SK-N-SH treated with all-trans-retinoic acid at 6 μM for 48 hours (cell line): Measurements from ENCODE around the gene NCAM2.

Source experiments
- ATAC-seq: fragments of 200-7000 bp; cut with Tn5 transposase; 3 replicates; pipeline ENCODE4 v1.9.1; 2020; ENCODE audit warnings: mild to moderate bottlenecking, moderate library complexity
- ARNTL ChIP-seq: fragments of 450-650 bp; formaldehyde crosslinking; IDR thresholded peaks from 2 replicates; pipeline ENCODE4 v1.5.0; 2020; ENCODE audit warnings: low read depth, mild to moderate bottlenecking, moderate library complexity, borderline replicate concordance
- BACH2 ChIP-seq: fragments of 250-450 bp; sonication (Bioruptor Pico); IDR thresholded peaks from 2 replicates; pipeline ENCODE4 v1.9.0; 2021; ENCODE audit warnings: mild to moderate bottlenecking, borderline replicate concordance
- CSDC2 ChIP-seq: fragments of 250-450 bp; sonication (Bioruptor Pico); IDR thresholded peaks from 2 replicates; pipeline ENCODE4 v1.5.0; 2020; ENCODE audit warnings: mild to moderate bottlenecking, moderate library complexity
- CSRNP3 ChIP-seq: fragments of 250-450 bp; sonication (Bioruptor Pico); IDR thresholded peaks from 2 replicates; pipeline ENCODE4 v1.5.1; 2021; ENCODE audit warnings: mild to moderate bottlenecking, moderate library complexity
- ESRRG ChIP-seq: fragments of 250-450 bp; sonication (Bioruptor Pico); IDR thresholded peaks from 2 replicates; pipeline ENCODE4 v1.6.1; 2021; ENCODE audit warnings: mild to moderate bottlenecking
- GLIS3 ChIP-seq: fragments of 250-450 bp; sonication (Bioruptor Pico); IDR thresholded peaks from 2 replicates; pipeline ENCODE4 v1.5.0; 2020; ENCODE audit warnings: mild to moderate bottlenecking, moderate library complexity
- ISL1 ChIP-seq: fragments of 250-450 bp; sonication (Bioruptor Pico); IDR thresholded peaks from 2 replicates; pipeline ENCODE4 v2.1.2; 2022; ENCODE audit warnings: mild to moderate bottlenecking, moderate library complexity
- OSR1 ChIP-seq: fragments of 250-450 bp; sonication (Bioruptor Pico); IDR thresholded peaks from 2 replicates; pipeline ENCODE4 v1.8.0; 2022; ENCODE audit warnings: moderate library complexity, mild to moderate bottlenecking, inconsistent platforms
- POU6F1 ChIP-seq: fragments of 250-450 bp; sonication (Bioruptor Pico); IDR thresholded peaks from 2 replicates; pipeline ENCODE4 v1.8.0; 2021; ENCODE audit warnings: low read depth, mild to moderate bottlenecking, moderate library complexity, borderline replicate concordance
- PPARA ChIP-seq: fragments of 250-450 bp; sonication (Bioruptor Pico); IDR thresholded peaks from 2 replicates; pipeline ENCODE4 v1.5.0; 2020; ENCODE audit warnings: mild to moderate bottlenecking, borderline replicate concordance
- RARB ChIP-seq: fragments of 250-450 bp; sonication (Bioruptor Pico); IDR thresholded peaks from 2 replicates; pipeline ENCODE4 v1.8.0; 2021; ENCODE audit warnings: mild to moderate bottlenecking, moderate library complexity
- SNAI2 ChIP-seq: fragments of 250-450 bp; sonication (Bioruptor Pico); IDR thresholded peaks from 2 replicates; pipeline ENCODE4 v1.5.0; 2020; ENCODE audit warnings: mild to moderate bottlenecking, moderate library complexity
- TCF4 ChIP-seq: fragments of 250-450 bp; sonication (Bioruptor Pico); IDR thresholded peaks from 2 replicates; pipeline ENCODE4 v1.8.0; 2021; ENCODE audit warnings: mild to moderate bottlenecking, moderate library complexity, borderline replicate concordance
- TOX ChIP-seq: fragments of 250-450 bp; sonication (Bioruptor Pico); IDR thresholded peaks from 2 replicates; pipeline ENCODE4 v1.8.0; 2021; ENCODE audit warnings: mild to moderate bottlenecking, moderate library complexity, borderline replicate concordance
- ZC3H10 ChIP-seq: fragments of 250-450 bp; sonication (Bioruptor Pico); IDR thresholded peaks from 2 replicates; pipeline ENCODE4 v1.5.1; 2021; ENCODE audit warnings: mild to moderate bottlenecking, moderate library complexity
- ZFP3 ChIP-seq: fragments of 250-450 bp; sonication (Bioruptor Pico); IDR thresholded peaks from 2 replicates; pipeline ENCODE4 v1.5.0; 2020; ENCODE audit warnings: mild to moderate bottlenecking, moderate library complexity
- ZFP30 ChIP-seq: fragments of 450-650 bp; formaldehyde crosslinking; IDR thresholded peaks from 2 replicates; pipeline ENCODE4 v1.5.0; 2022; ENCODE audit warnings: mild to moderate bottlenecking, moderate library complexity
- ZNF565 ChIP-seq: fragments of 450-650 bp; formaldehyde crosslinking; conservative IDR thresholded peaks from 2 replicates; pipeline ENCODE4 v1.5.0; 2020; ENCODE audit warnings: low read depth, mild to moderate bottlenecking, moderate library complexity
- ZNF70 ChIP-seq: fragments of 450-650 bp; formaldehyde crosslinking; IDR thresholded peaks from 2 replicates; pipeline ENCODE4 v1.5.0; 2020; ENCODE audit warnings: mild to moderate bottlenecking, moderate library complexity
- ZNF8 ChIP-seq: fragments of 450-650 bp; formaldehyde crosslinking; IDR thresholded peaks from 2 replicates; pipeline ENCODE4 v1.5.0; 2020; ENCODE audit warnings: mild to moderate bottlenecking, moderate library complexity
- TF ChIP-seq, protein P1 (sequence below): fragments of 250-450 bp; sonication (Bioruptor Pico); IDR thresholded peaks from 2 replicates; pipeline ENCODE4 v1.8.0; 2020; ENCODE audit warnings: mild to moderate bottlenecking, moderate library complexity, borderline replicate concordance

The NCAM2 gene

DNA sequence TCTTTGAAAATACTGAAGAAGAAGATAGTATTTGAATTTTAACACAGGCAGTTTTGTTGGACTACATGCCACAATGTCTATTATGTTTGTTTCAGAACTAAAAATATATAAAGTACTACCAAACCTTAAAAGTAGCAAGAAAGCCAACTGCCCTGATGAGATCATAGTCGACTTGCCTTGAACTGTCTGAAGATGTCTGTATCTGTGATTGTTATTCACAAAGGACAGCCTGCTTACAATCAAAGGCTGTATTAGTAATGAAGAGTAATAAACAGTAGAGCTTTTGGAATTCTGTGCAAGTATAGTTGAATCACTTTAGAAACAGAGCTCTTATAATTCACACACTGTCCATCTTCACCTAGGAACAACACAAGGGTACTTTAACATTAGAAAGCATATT is 228.3 kb downstream of the NCAM2 start (continued):
- TF ChIP-seq POU6F1 (CRISPR knock-in tag) (no peak), CSDC2 (CRISPR knock-in tag) (no peak), ZFP30 (no peak), OSR1 (CRISPR knock-in tag) (no peak)

DNA sequence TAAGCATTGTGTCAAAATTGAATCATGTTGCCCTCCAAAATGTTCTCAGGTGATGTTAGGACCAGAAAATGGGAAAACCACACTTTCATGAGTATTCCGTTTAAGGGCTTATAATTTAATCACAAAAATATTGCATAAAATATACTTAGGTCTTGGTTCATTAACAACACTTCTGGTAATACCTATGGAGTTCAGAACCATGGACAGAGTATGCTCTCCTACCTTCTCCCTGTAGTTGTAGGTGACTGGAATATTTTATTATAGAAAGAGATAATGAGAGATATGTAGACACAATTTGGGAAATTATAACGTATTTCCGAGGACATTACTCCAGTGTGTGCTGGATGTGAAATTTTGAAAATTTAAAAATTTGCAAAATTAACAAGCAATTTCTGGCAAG is 232.5 kb downstream of the NCAM2 start:
- no peak for ATAC-seq
- no peak for TF ChIP-seq ZNF565
- TF ChIP-seq ZFP3 (CRISPR knock-in tag): no peak
- TF ChIP-seq CSRNP3 (CRISPR knock-in tag): no peak
- no peak for TF ChIP-seq ZNF8 (CRISPR knock-in tag)
- TF ChIP-seq TCF4 (CRISPR knock-in tag): no peak
- no peak for TF ChIP-seq RARB (CRISPR knock-in tag)
- TF ChIP-seq TOX (CRISPR knock-in tag): no peak
- TF ChIP-seq OSR1 (CRISPR knock-in tag): no peak
- TF ChIP-seq, protein P1, sequence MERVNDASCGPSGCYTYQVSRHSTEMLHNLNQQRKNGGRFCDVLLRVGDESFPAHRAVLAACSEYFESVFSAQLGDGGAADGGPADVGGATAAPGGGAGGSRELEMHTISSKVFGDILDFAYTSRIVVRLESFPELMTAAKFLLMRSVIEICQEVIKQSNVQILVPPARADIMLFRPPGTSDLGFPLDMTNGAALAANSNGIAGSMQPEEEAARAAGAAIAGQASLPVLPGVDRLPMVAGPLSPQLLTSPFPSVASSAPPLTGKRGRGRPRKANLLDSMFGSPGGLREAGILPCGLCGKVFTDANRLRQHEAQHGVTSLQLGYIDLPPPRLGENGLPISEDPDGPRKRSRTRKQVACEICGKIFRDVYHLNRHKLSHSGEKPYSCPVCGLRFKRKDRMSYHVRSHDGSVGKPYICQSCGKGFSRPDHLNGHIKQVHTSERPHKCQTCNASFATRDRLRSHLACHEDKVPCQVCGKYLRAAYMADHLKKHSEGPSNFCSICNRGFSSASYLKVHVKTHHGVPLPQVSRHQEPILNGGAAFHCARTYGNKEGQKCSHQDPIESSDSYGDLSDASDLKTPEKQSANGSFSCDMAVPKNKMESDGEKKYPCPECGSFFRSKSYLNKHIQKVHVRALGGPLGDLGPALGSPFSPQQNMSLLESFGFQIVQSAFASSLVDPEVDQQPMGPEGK: no peak
- TF ChIP-seq BACH2 (CRISPR knock-in tag): no peak
- TF ChIP-seq POU6F1 (CRISPR knock-in tag): no peak

GRCh38 chr21:21231913-21232312 is 233.7 kb downstream of the NCAM2 start:
- no peak for TF ChIP-seq TOX (CRISPR knock-in tag)
- TF ChIP-seq OSR1 (CRISPR knock-in tag): no peak
- no peak for TF ChIP-seq CSRNP3 (CRISPR knock-in tag)
- no peak for TF ChIP-seq GLIS3 (CRISPR knock-in tag)
- TF ChIP-seq ZNF565: no peak
- TF ChIP-seq SNAI2 (CRISPR knock-in tag): no peak
- no peak for TF ChIP-seq BACH2 (CRISPR knock-in tag)
- ATAC-seq: no peak

DNA sequence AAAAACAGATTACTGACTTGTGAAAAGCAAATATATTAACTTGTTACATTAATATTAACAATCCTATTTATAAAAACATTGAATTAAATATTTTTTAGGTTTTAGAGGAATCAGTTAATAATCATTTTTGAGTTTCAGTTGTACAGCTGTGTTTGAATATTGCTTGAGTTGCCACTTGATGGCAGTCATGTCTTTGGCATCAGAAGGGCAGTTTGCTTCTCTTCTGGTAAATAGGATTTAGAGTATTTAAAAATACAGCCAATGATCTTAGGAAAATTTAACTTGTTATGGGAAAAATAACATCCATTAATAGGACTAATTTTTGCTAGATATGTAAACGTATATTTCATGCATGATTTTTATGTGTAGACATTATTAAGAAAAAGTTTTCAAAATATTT is 234.1 kb downstream of the NCAM2 start:
- ATAC-seq: peak; percentile 72; the same call in 2 of the 3 replicates
- TF ChIP-seq ISL1 (CRISPR knock-in tag) (no peak), CSDC2 (CRISPR knock-in tag) (no peak), GLIS3 (CRISPR knock-in tag) (no peak), ZC3H10 (no peak), ZFP30 (no peak)

GRCh38 chr21:21233051-21233450 is 234.8 kb downstream of the NCAM2 start:
- ATAC-seq: no peak
- TF ChIP-seq POU6F1 (CRISPR knock-in tag): no peak
- no peak for TF ChIP-seq GLIS3 (CRISPR knock-in tag)
- no peak for TF ChIP-seq ZNF8 (CRISPR knock-in tag)
- TF ChIP-seq ISL1 (CRISPR knock-in tag): no peak
- no peak for TF ChIP-seq ARNTL (CRISPR knock-in tag)
- no peak for TF ChIP-seq ESRRG (CRISPR knock-in tag)
- TF ChIP-seq CSDC2 (CRISPR knock-in tag): no peak
- TF ChIP-seq ZNF70 (CRISPR knock-in tag): no peak
- no peak for TF ChIP-seq OSR1 (CRISPR knock-in tag)
- no peak for TF ChIP-seq BACH2 (CRISPR knock-in tag)
- TF ChIP-seq TCF4 (CRISPR knock-in tag): no peak
- TF ChIP-seq CSRNP3 (CRISPR knock-in tag): no peak
- TF ChIP-seq PPARA (CRISPR knock-in tag): no peak
